Loucy (cell line): ENCODE measurements around the gene MOGAT3.

Experiments used
- CTCF ChIP-seq: fragments of 200-600 bp; sonication (generic); conservative IDR thresholded peaks from 2 replicates; pipeline ENCODE4 v1.5.1; 2014; ENCODE audit warnings: mild to moderate bottlenecking, antibody characterized with exemption, low read length
- EZH2phosphoT487 ChIP-seq: fragments of 200-600 bp; IDR thresholded peaks from 2 replicates; pipeline ENCODE4 v1.6.1; 2018; ENCODE audit warnings: antibody characterized with exemption, mild to moderate bottlenecking, moderate library complexity, borderline replicate concordance

GRCh38 chr7:101162551-101163278 lies 38.1 kb downstream of the MOGAT3 start:
- TF ChIP-seq CTCF = no peak
- no peak for TF ChIP-seq EZH2phosphoT487
